ENCODE data around the gene GNG4.

GNG4 gene

DNA sequence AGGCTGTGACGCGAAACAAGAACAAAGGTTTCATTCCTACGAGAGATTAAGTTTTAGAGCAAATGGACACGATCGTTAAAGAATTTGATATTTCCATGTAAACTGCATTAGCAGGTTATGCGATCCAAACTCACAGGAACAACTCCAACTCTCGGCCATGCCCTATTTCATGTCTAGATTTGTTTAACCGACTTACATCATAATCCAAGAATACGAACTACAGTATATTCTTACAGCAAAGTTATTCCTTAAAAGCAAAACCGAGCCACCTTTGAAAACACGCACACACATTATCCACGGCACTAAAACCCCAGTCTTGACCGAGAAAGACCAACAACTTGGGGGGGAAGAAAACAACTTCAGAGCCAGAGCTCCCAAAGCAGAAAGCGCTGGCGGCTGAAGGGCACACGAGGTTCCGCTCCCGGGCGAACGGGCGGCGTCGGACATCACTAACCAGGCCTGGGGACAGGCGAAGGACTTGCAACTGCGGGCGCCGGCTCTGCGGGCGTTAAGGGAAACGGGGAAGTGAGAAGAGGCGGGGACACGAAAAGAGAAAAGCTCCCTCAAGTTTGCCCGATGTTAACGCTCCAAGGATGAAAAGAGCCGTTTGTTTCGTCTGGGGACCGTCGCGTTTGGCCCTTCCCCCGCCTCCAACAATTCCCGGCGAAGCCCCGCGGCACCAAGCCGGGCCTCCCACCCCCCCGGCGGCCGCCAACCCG is 146.0 kb downstream of the GNG4 start:
- Mint-ChIP-seq H3K36me3 (no peaks in the 10 kb centered on the region), H3K4me1 (peaks cover 24% of the 10 kb centered on the region), H3K27ac (peak overlapping the region; percentile 86), H3K9me3 (no peaks in the 10 kb centered on the region), H3K4me3 (peak overlapping the region; percentile 91), H3K27me3 (peaks cover 4% of the 10 kb centered on the region)
- DNase-seq: no peak
- CTCF ChIA-PET: interaction anchor here (0.6 to 2.4 kb wide), 14 partner anchors 8 to 1016 kb away, joined by 3 to 15 read pairs (median 4); no protein-coding TSS in a partner anchor

DNA sequence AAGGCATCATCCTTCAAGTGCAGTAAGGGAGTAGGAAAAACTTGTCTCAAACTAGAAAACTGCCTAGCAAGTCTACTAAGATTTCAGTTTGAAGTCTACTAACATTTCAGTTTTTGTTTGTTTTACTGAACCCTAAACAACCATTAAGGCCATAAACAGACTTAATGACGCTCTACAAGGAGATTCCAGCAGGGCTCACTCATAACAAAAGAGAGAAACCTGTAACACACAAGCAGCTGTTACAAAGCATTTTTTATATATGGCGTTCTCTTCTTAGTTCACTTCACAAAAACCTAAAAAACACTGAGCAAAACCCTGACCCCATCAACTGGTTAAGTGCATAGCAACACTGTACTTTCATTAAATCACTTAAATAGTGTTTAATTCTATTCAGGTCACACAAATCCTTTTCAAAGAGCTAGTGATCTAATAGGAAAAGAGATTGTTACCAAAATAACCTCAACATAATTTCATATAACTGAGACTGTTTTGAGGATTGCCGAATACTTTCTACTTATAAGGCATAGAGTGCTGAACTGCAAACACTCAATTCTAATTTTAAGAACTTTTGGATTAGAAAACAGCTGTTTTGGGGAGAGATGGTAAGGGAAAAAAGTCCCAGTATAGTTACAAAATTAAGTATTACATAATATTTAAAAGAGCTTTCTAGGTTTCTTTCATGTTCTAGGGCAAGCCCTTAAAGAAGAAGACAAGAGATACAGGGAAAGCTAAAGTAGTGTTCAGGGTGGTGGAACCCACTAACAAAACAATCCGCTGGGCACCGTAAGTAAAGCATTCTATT is 146.8 kb downstream of the GNG4 start:
- no peak for DNase-seq
- H3K4me1 Mint-ChIP-seq: peaks cover 24% of the 10 kb centered on the region
- peak overlapping the region; percentile 86 for H3K27ac Mint-ChIP-seq
- CTCF ChIA-PET: interaction anchor here (0.6 to 2.3 kb wide), 4 partner anchors 13 to 1015 kb away, joined by 3 to 6 read pairs (median 4); no protein-coding TSS in a partner anchor
- peaks cover 4% of the 10 kb centered on the region for H3K27me3 Mint-ChIP-seq
- H3K36me3 Mint-ChIP-seq: no peaks in the 10 kb centered on the region
- no peaks in the 10 kb centered on the region for H3K9me3 Mint-ChIP-seq
- H3K4me3 Mint-ChIP-seq: peak overlapping the region; percentile 91

DNA sequence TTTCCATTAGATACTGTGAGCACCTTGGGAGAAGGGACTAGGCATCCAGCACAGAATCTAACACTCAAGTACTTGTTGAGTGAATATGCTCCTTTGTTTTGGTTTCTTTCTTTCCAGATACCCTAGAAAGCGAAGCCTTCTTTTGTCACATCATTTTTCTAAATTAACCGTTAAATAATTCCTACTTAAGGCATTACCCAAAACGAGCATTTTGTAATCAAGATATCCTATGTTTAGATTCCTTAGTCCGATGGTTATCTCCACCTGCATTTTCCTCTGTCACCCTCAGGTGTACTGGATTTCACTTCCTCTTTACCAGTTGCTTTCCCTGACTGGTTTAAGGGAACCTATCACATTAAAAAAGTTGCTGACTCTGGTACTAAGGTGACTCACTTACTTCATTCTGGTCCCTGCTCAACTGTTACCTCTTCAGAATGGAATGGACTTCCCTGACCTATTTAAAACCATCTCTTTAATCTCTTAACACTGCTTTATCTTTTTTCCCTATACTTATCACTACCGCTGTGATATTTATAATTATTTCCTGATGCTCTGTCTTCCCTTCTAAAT is 148.5 kb downstream of the GNG4 start:
- H3K4me3 Mint-ChIP-seq: no peak overlapping the region
- CTCF ChIA-PET: interaction anchor here (1.0 kb wide), 1 partner anchor 312 kb away, joined by 3 read pairs; no protein-coding TSS in a partner anchor
- H3K27me3 Mint-ChIP-seq: peaks cover 4% of the 10 kb centered on the region
- no peaks in the 10 kb centered on the region for H3K9me3 Mint-ChIP-seq
- DNase-seq: no peak
- H3K27ac Mint-ChIP-seq: no peak overlapping the region
- H3K4me1 Mint-ChIP-seq: peaks cover 19% of the 10 kb centered on the region
- H3K36me3 Mint-ChIP-seq: no peaks in the 10 kb centered on the region
